WTC11 (cell line): ENCODE measurements around the gene FHIT. TPM values are rescaled to one million over a fixed set of nuclear protein-coding genes. Genes with fewer than 3 reads are reported as not detected.

Experiments used
- ATAC-seq: fragments of 200-7000 bp; cut with Tn5 transposase; 2 replicates; pipeline ENCODE4 v1.10.0; 2021; ENCODE audit warnings: mild to moderate bottlenecking, moderate library complexity
- CTCF ChIA-PET: fragments of 300-600 bp; sonication (Branson Sonifier 250); formaldehyde crosslinking; loops from one replicate; lab custom pipeline; 2021; ENCODE audit warnings: antibody characterized with exemption; lab: Charles Lee
- POLR2A ChIA-PET: fragments of 350-600 bp; sonication (Branson Sonifier 250); formaldehyde crosslinking; loops from one replicate; lab custom pipeline; 2021; ENCODE audit warnings: antibody characterized with exemption; lab: Charles Lee
- DNase-seq: peaks from one replicate; pipeline ENCODE4 v3.0.0; 2021; ENCODE audit warnings: low spot score
- H3K27ac Mint-ChIP-seq: 2 replicates; pipeline ENCODE4 v1.8.0; 2021; ENCODE audit warnings: mixed read lengths
- H3K27me3 Mint-ChIP-seq: 2 replicates; pipeline ENCODE4 v1.8.0; 2021; ENCODE audit warnings: low read depth, mild to moderate bottlenecking, moderate library complexity, mixed read lengths
- H3K36me3 Mint-ChIP-seq: 2 replicates; pipeline ENCODE4 v1.8.0; 2021; ENCODE audit warnings: mixed read lengths
- H3K4me1 Mint-ChIP-seq: 2 replicates; pipeline ENCODE4 v1.8.0; 2022; ENCODE audit warnings: mixed read lengths
- H3K4me3 Mint-ChIP-seq: 2 replicates; pipeline ENCODE4 v1.8.0; 2021; ENCODE audit warnings: mild to moderate bottlenecking, moderate library complexity, mixed read lengths
- H3K9me3 Mint-ChIP-seq: 2 replicates; pipeline ENCODE4 v1.8.0; 2021; ENCODE audit warnings: mixed read lengths
- ATF1 ChIP-seq: sonication (generic); formaldehyde crosslinking; IDR thresholded peaks from 2 replicates; pipeline ENCODE4 v1.8.1; 2023; ENCODE audit warnings: mild to moderate bottlenecking, moderate library complexity, missing genetic modification reagents
- ATF2 ChIP-seq: sonication (generic); formaldehyde crosslinking; IDR thresholded peaks from 2 replicates; pipeline ENCODE4 v1.8.1; 2022; ENCODE audit warnings: low read depth, missing genetic modification reagents, borderline replicate concordance
- ATF3 ChIP-seq: sonication (generic); formaldehyde crosslinking; conservative IDR thresholded peaks from 2 replicates; pipeline ENCODE4 v1.8.1; 2022; ENCODE audit warnings: mild to moderate bottlenecking, missing genetic modification reagents
- ESRRA ChIP-seq: sonication (generic); formaldehyde crosslinking; IDR thresholded peaks from 2 replicates; pipeline ENCODE4 v1.8.1; 2022; ENCODE audit warnings: mild to moderate bottlenecking, missing genetic modification reagents, borderline replicate concordance
- FOXK1 ChIP-seq: sonication (generic); formaldehyde crosslinking; IDR thresholded peaks from 2 replicates; pipeline ENCODE4 v1.8.0; 2022; ENCODE audit warnings: mild to moderate bottlenecking, moderate library complexity, missing genetic modification reagents
- HMGA2 ChIP-seq: fragments of 250-450 bp; sonication (Bioruptor Pico); IDR thresholded peaks from 2 replicates; pipeline ENCODE4 v1.4.0; 2021; ENCODE audit warnings: mild to moderate bottlenecking, moderate library complexity
- KAT7 ChIP-seq: sonication (generic); formaldehyde crosslinking; IDR thresholded peaks from 2 replicates; pipeline ENCODE4 v1.8.1; 2023; ENCODE audit warnings: missing genetic modification reagents, mild to moderate bottlenecking, borderline replicate concordance
- MXD4 ChIP-seq: fragments of 250-450 bp; sonication (Bioruptor Pico); IDR thresholded peaks from 2 replicates; pipeline ENCODE4 v1.8.0; 2021; ENCODE audit warnings: mild to moderate bottlenecking, moderate library complexity, borderline replicate concordance
- NFATC4 ChIP-seq: fragments of 250-450 bp; sonication (Bioruptor Pico); IDR thresholded peaks from 2 replicates; pipeline ENCODE4 v1.9.0; 2021; ENCODE audit warnings: mild to moderate bottlenecking
- SMAD3 ChIP-seq: sonication (generic); formaldehyde crosslinking; IDR thresholded peaks from 2 replicates; pipeline ENCODE4 v1.8.0; 2022; ENCODE audit warnings: missing genetic modification reagents, mild to moderate bottlenecking, borderline replicate concordance
- USF1 ChIP-seq: sonication (generic); formaldehyde crosslinking; IDR thresholded peaks from 2 replicates; pipeline ENCODE4 v1.8.0; 2022; ENCODE audit warnings: mild to moderate bottlenecking, missing genetic modification reagents
- ZBTB21 ChIP-seq: sonication (generic); formaldehyde crosslinking; IDR thresholded peaks from 2 replicates; pipeline ENCODE4 v1.8.1; 2023; ENCODE audit warnings: mild to moderate bottlenecking, missing genetic modification reagents, borderline replicate concordance
- ZNF232 ChIP-seq: sonication (generic); formaldehyde crosslinking; IDR thresholded peaks from 2 replicates; pipeline ENCODE4 v1.8.0; 2022; ENCODE audit warnings: mild to moderate bottlenecking, missing genetic modification reagents
- ZNF317 ChIP-seq: sonication (generic); formaldehyde crosslinking; IDR thresholded peaks from 2 replicates; pipeline ENCODE4 v1.8.1; 2023; ENCODE audit warnings: low read depth, mild to moderate bottlenecking, moderate library complexity, missing genetic modification reagents, borderline replicate concordance
- ZNF396 ChIP-seq: fragments of 250-450 bp; sonication (Bioruptor Pico); IDR thresholded peaks from 2 replicates; pipeline ENCODE4 v1.8.0; 2021; ENCODE audit warnings: mild to moderate bottlenecking, moderate library complexity, borderline replicate concordance
- ZNF423 ChIP-seq: fragments of 250-450 bp; sonication (Bioruptor Pico); IDR thresholded peaks from 2 replicates; pipeline ENCODE4 v2.1.2; 2022; ENCODE audit warnings: mild to moderate bottlenecking, moderate library complexity
- total RNA-seq: library from RNA; stranded (reverse); gene quantifications from 3 replicates; pipeline ENCODE4 v1.2.3, GENCODE V29; 2021
- TF ChIP-seq, protein P1 (sequence below): fragments of 250-450 bp; sonication (Bioruptor Pico); IDR thresholded peaks from 2 replicates; pipeline ENCODE4 v2.1.2; 2022; ENCODE audit warnings: mild to moderate bottlenecking, moderate library complexity
- TF ChIP-seq, protein P2 (sequence below): sonication (generic); formaldehyde crosslinking; IDR thresholded peaks from 2 replicates; pipeline ENCODE4 v1.8.0; 2023; ENCODE audit warnings: mild to moderate bottlenecking, missing genetic modification reagents
- TF ChIP-seq, protein P3 (sequence below): sonication (generic); formaldehyde crosslinking; IDR thresholded peaks from 2 replicates; pipeline ENCODE4 v1.8.1; 2023; ENCODE audit warnings: mild to moderate bottlenecking, missing genetic modification reagents, moderate library complexity
- TF ChIP-seq, protein P4 (sequence below): sonication (generic); formaldehyde crosslinking; IDR thresholded peaks from 2 replicates; pipeline ENCODE4 v1.8.0; 2022; ENCODE audit warnings: missing genetic modification reagents

FHIT gene
- total RNA-seq, 1 experiment from 2014 or later = 2.6 TPM

DNA sequence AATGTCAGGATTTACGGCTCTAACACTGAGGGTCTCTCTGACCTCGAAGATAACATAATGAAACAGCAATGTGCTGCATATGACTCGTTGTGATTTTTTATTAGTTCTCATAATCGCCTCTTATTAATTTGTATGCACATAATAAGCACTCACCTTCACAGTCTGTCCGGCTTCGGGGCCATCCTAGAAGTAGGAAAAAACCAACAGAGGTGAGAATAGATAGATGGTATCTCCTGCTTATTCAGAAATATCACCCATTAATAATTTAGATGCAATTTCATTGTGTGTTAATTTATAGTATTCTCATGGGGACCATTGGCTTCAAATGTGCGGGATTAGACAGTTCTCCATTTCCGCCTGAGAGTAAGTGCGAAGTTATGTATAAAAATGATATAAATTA, 1240.0 kb downstream of the FHIT start:
- H3K27ac Mint-ChIP-seq = no peak overlapping the region
- H3K4me1 Mint-ChIP-seq = peaks cover 15% of the 10 kb centered on the region
- no peak for ATAC-seq

GRCh38 chr3:60010781-60011180, 1240.5 kb downstream of the FHIT start:
- ChIA-PET POLR2A (no interaction called here), CTCF (no interaction called here)

More for the DNA sequence above, 1240.0 kb downstream of the FHIT start:
- Mint-ChIP-seq H3K27me3 (no peaks in the 10 kb centered on the region), H3K4me3 (no peak overlapping the region), H3K36me3 (no peaks in the 10 kb centered on the region), H3K9me3 (0 out of 2 replicates have a peak, but pooled peaks cover 5% of the 10 kb centered on the region)
- DNase-seq = no peak
- TF ChIP-seq ATF1 (CRISPR knock-in tag) (no peak), NFATC4 (CRISPR knock-in tag) (no peak)
- CTCF ChIA-PET = no interaction called here
- POLR2A ChIA-PET = no interaction called here

DNA sequence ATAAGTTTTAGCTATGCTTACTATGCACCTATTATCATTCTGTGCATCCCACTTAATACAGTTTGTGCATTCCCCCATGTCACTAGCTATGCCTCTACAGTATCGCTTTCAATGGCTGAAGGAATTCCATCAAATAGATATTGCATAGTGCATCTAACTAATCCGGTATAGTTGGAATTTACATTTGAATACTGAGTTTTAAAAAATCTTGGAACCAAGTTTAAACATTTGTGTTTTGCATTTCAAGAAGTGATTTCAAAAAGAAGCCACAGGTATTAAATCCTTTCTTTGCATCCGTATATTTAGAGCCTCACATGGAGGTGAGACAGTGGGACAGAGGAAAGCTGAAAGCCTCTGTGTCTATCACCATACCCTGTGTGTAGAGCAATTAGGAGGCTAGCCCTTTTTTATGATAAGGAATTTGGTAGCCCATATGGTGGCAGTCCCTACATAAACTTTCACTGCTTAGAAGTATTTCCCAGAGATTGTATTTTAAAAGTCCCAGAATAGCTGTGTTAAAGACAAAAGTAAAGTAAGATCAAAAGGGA, 1241.2 kb downstream of the FHIT start:
- peaks cover 21% of the 10 kb centered on the region for H3K4me1 Mint-ChIP-seq
- no peaks in the 10 kb centered on the region for H3K27me3 Mint-ChIP-seq
- DNase-seq (no peak), ATAC-seq (no peak)
- no peak overlapping the region for H3K27ac Mint-ChIP-seq
- ChIA-PET POLR2A (no interaction called here), CTCF (no interaction called here)
- H3K36me3 Mint-ChIP-seq = no peaks in the 10 kb centered on the region
- 0 out of 2 replicates have a peak, but pooled peaks cover 5% of the 10 kb centered on the region for H3K9me3 Mint-ChIP-seq
- H3K4me3 Mint-ChIP-seq = no peak overlapping the region
- TF ChIP-seq ATF3 (CRISPR knock-in tag) = no peak
- no peak for TF ChIP-seq ESRRA
- TF ChIP-seq MXD4 (CRISPR knock-in tag) = no peak
- TF ChIP-seq ZNF232 = no peak
- TF ChIP-seq, protein P1, sequence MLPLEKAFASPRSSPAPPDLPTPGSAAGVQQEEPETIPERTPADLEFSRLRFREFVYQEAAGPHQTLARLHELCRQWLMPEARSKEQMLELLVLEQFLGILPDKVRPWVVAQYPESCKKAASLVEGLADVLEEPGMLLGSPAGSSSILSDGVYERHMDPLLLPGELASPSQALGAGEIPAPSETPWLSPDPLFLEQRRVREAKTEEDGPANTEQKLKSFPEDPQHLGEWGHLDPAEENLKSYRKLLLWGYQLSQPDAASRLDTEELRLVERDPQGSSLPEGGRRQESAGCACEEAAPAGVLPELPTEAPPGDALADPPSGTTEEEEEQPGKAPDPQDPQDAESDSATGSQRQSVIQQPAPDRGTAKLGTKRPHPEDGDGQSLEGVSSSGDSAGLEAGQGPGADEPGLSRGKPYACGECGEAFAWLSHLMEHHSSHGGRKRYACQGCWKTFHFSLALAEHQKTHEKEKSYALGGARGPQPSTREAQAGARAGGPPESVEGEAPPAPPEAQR (CRISPR knock-in tag) = no peak
- TF ChIP-seq KAT7 (CRISPR knock-in tag) = no peak
- TF ChIP-seq ZBTB21 = no peak
- TF ChIP-seq, protein P2, sequence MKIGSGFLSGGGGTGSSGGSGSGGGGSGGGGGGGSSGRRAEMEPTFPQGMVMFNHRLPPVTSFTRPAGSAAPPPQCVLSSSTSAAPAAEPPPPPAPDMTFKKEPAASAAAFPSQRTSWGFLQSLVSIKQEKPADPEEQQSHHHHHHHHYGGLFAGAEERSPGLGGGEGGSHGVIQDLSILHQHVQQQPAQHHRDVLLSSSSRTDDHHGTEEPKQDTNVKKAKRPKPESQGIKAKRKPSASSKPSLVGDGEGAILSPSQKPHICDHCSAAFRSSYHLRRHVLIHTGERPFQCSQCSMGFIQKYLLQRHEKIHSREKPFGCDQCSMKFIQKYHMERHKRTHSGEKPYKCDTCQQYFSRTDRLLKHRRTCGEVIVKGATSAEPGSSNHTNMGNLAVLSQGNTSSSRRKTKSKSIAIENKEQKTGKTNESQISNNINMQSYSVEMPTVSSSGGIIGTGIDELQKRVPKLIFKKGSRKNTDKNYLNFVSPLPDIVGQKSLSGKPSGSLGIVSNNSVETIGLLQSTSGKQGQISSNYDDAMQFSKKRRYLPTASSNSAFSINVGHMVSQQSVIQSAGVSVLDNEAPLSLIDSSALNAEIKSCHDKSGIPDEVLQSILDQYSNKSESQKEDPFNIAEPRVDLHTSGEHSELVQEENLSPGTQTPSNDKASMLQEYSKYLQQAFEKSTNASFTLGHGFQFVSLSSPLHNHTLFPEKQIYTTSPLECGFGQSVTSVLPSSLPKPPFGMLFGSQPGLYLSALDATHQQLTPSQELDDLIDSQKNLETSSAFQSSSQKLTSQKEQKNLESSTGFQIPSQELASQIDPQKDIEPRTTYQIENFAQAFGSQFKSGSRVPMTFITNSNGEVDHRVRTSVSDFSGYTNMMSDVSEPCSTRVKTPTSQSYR (CRISPR knock-in tag) = no peak
- TF ChIP-seq USF1 (CRISPR knock-in tag) = no peak

More at GRCh38 chr3:60010781-60011180, 1240.5 kb downstream of the FHIT start:
- TF ChIP-seq, protein P3, sequence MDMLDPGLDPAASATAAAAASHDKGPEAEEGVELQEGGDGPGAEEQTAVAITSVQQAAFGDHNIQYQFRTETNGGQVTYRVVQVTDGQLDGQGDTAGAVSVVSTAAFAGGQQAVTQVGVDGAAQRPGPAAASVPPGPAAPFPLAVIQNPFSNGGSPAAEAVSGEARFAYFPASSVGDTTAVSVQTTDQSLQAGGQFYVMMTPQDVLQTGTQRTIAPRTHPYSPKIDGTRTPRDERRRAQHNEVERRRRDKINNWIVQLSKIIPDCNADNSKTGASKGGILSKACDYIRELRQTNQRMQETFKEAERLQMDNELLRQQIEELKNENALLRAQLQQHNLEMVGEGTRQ (CRISPR knock-in tag) = no peak
- TF ChIP-seq FOXK1 (CRISPR knock-in tag) (no peak), SMAD3 (CRISPR knock-in tag) (no peak), ZNF396 (no peak), HMGA2 (CRISPR knock-in tag) (no peak), ESRRA (no peak), ZNF423 (CRISPR knock-in tag) (no peak), ATF2 (CRISPR knock-in tag) (no peak), ZNF317 (no peak)
- TF ChIP-seq, protein P4, sequence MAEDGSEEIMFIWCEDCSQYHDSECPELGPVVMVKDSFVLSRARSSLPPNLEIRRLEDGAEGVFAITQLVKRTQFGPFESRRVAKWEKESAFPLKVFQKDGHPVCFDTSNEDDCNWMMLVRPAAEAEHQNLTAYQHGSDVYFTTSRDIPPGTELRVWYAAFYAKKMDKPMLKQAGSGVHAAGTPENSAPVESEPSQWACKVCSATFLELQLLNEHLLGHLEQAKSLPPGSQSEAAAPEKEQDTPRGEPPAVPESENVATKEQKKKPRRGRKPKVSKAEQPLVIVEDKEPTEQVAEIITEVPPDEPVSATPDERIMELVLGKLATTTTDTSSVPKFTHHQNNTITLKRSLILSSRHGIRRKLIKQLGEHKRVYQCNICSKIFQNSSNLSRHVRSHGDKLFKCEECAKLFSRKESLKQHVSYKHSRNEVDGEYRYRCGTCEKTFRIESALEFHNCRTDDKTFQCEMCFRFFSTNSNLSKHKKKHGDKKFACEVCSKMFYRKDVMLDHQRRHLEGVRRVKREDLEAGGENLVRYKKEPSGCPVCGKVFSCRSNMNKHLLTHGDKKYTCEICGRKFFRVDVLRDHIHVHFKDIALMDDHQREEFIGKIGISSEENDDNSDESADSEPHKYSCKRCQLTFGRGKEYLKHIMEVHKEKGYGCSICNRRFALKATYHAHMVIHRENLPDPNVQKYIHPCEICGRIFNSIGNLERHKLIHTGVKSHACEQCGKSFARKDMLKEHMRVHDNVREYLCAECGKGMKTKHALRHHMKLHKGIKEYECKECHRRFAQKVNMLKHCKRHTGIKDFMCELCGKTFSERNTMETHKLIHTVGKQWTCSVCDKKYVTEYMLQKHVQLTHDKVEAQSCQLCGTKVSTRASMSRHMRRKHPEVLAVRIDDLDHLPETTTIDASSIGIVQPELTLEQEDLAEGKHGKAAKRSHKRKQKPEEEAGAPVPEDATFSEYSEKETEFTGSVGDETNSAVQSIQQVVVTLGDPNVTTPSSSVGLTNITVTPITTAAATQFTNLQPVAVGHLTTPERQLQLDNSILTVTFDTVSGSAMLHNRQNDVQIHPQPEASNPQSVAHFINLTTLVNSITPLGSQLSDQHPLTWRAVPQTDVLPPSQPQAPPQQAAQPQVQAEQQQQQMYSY (CRISPR knock-in tag) = no peak
- DNase-seq (no peak), ATAC-seq (no peak)
- Mint-ChIP-seq H3K4me1 (peaks cover 15% of the 10 kb centered on the region), H3K27ac (no peak overlapping the region), H3K36me3 (no peaks in the 10 kb centered on the region), H3K4me3 (no peak overlapping the region), H3K27me3 (no peaks in the 10 kb centered on the region), H3K9me3 (0 out of 2 replicates have a peak, but pooled peaks cover 5% of the 10 kb centered on the region)
